KOPT-K1 (cell line): ENCODE measurements around the gene FRYL.
"Not testable (repeated sequence)": the region's sequence is repeated elsewhere in the genome, so short reads cannot be mapped to it uniquely, and the experiment has no call there.

ENCODE experiments used
- H3K27ac ChIP-seq: fragments of 200-600 bp; sonication (generic); 2 replicates; pipeline ENCODE4 v1.5.1; 2016; ENCODE audit warnings: antibody characterized with exemption, mild to moderate bottlenecking, low read depth, low read length; ENCODE audit not compliant: poor library complexity, severe bottlenecking
- H3K36me3 ChIP-seq: fragments of 200-600 bp; sonication (generic); 2 replicates; pipeline ENCODE4 v1.5.1; 2017; ENCODE audit warnings: antibody characterized with exemption, mild to moderate bottlenecking, low read length, moderate library complexity; ENCODE audit not compliant: insufficient read depth
- H3K9me3 ChIP-seq: fragments of 200-600 bp; sonication (generic); 2 replicates; pipeline ENCODE4 v1.5.1; 2017; ENCODE audit warnings: antibody characterized with exemption, low read length, mild to moderate bottlenecking; ENCODE audit not compliant: insufficient read depth, poor library complexity, severe bottlenecking

FRYL gene

DNA sequence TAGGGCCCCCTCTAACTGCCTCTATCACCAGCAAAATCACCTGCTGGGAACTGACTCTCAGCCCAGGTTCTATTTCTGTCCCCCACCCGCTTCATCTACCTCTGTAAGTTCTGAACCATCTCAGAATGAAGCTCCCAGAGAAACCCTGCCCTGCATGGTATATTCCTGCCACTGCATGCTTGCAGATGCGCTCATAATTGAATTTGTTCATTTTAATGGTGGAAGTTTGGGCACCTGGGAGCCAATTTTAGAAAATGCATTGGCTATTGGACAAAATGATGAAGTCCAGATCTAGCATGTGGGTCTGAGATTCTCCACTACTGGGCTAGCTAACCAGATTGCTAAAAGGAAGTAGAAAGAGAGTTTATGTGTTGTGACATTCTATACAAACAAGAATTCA is 325.5 kb downstream of the FRYL start:
- no peak overlapping the region for H3K27ac ChIP-seq
- H3K36me3 ChIP-seq = no peaks in the 10 kb centered on the region
- H3K9me3 ChIP-seq = no peaks in the 10 kb centered on the region

DNA sequence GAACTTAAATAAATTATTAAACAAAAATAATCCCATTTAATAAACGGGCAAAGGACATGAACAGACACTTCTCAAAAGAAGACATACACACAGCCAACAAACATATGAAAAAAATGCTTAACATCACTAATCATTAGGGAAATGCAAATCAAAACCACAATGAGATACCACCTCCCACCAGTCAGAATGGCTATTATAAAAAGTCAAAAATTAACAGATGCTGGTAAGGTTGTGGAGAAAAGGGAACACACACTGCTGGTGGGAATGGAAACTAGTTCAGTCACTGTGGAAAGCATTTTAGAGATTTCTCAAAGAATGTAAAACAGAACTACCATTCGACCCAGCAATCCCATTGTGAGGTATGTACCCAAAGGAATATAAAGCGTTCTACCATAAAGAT is 328.4 kb downstream of the FRYL start:
- H3K27ac ChIP-seq, H3K9me3 ChIP-seq, H3K36me3 ChIP-seq: not testable (repeated sequence)

DNA sequence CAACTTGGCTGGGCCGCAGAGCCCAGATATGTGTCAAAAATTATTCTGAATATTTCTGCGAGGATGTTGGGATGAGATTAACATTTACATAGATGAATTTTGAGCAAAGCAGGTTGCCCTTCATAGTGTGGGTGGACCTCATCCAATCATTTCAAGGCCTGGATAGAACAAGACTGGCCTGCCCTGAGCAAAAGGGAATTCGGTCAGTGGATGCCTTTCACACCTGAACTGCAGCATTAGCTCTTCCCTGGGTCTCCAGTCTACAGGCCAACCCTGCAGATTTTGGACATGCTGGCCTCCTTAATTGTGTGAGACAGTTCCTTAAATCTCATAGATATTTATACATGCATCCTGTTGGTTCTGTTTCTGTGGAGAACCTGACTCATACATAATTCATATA is 329.3 kb downstream of the FRYL start:
- Histone ChIP-seq H3K9me3 (no peaks in the 10 kb centered on the region), H3K27ac (no peak overlapping the region), H3K36me3 (no peaks in the 10 kb centered on the region)

DNA sequence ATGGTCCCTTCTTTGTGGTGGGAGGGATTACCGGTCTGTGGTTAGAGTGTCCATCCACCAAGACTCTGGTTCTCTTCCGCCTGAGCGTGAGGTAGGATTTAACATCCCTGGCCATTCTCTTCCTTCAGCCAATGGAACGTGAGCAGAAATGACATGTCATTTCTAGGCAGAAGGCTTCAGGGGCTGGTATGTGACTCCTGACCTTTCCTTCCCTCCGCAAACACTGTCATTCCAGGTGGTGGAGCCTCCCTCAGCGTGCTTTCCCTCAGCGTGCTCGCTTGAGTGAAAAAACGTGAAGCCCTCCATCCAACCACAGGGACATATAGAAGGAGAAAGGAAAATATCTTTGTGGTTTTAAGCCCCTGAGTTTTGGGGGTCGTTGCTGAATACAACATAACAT is 330.9 kb downstream of the FRYL start:
- no peaks in the 10 kb centered on the region for H3K36me3 ChIP-seq
- no peak overlapping the region for H3K27ac ChIP-seq
- no peaks in the 10 kb centered on the region for H3K9me3 ChIP-seq
